ENCODE measurements around the gene ERI3.

Gene ERI3

DNA sequence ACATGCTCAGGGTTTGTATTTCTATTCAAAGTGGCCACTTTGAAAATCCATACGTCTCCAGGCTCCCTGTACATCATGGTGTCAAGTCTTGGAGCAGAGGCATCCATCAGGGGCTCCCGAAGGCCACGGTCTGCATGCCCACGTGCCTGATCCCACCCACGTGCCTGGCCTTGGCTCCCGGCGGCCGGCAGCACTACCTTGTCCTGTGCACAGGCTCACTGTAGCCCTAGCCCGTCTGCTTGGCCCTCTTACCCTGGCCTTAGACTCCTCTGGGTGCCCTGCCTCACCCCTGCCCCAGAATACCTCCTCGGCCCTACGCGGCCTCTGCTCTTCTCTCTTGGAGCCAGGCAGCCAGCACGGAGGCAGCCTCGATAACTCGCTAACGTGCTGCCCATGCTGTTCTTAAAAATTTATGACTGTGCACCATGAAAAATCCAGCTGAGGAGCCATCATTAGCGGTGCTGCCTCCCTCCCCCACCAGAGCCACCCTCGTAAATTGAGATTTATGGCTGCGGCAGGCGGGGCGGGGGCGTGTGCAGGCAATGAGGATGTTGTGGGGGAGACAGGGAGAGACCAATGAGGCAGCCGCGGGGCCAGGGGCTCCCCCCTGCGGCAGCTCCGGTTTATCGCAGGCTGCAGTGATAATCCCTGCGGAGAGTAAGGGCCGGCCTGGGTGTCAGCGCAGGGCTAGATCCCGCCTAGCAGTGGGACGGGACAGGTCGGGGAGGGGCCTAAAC lies 117.2 kb downstream of the ERI3 start:
- DNase-seq (ENCODE audit: low spot score), result peak; percentile 80
- TF ChIP-seq, protein P1, sequence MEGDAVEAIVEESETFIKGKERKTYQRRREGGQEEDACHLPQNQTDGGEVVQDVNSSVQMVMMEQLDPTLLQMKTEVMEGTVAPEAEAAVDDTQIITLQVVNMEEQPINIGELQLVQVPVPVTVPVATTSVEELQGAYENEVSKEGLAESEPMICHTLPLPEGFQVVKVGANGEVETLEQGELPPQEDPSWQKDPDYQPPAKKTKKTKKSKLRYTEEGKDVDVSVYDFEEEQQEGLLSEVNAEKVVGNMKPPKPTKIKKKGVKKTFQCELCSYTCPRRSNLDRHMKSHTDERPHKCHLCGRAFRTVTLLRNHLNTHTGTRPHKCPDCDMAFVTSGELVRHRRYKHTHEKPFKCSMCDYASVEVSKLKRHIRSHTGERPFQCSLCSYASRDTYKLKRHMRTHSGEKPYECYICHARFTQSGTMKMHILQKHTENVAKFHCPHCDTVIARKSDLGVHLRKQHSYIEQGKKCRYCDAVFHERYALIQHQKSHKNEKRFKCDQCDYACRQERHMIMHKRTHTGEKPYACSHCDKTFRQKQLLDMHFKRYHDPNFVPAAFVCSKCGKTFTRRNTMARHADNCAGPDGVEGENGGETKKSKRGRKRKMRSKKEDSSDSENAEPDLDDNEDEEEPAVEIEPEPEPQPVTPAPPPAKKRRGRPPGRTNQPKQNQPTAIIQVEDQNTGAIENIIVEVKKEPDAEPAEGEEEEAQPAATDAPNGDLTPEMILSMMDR (IDR thresholded peaks at IDR 0.05; ENCODE audit: extremely low read depth, missing control alignments), result peak; percentile 73

DNA sequence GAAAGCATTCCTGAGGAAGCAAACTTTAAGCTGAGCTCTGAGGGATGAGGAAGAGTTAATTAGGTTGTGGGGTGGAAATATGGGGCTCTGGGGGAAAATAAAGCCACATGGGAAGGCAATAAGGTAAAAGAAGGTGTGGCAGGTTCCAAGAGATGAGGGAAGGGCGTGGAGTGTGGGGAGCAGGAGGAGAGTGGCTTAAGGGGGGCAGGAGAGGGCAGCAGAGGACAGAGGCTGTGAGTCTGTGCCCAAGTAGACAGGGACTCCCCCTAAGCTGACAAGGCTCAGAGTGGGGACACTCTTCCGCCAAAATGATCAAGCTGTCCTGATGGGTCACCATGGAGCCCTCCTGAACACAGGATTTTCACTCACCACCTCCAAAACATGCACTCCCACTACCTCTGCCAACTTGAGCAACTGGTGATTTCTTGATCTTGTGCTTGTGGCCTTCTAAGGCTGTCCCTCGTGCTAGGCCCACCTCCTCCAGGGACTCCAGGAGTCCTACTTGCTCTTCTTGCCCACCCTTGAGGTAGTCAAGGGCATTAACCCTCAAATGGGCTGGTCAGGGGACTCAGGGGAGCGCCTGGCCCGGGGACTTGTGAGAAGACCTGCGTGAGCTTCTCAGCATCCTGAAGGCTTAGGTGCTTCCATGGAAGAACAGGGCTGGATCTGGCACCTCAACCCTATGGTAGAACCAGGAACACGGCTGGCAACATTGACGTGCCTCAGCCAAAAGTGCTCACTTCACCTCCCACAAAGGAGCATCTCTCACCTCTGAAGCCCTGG lies 118.4 kb downstream of the ERI3 start:
- DNase-seq (ENCODE audit: low spot score), result no peak

DNA sequence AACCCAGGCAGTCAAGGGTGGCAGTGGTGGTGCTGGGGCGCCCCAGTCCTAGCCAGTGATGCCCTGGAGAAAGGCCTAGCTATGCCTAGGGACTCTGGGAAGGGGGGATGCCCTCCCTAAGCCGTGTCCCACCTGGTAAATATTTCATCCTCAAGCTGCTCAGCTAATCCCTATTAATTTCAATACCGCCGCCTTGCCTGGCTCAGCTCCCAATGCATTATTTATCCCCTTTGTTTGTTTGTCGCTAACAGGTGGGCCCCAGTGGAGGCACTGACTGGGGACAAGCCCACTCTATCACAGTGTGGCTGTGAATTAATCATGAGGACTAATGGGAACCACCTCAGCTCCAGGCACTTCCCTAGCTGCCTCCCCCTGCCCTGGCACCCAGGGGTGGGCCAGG lies 119.2 kb downstream of the ERI3 start:
- no peak for DNase-seq (ENCODE audit: low spot score)
- TF ChIP-seq, protein P1 (IDR thresholded peaks at IDR 0.05; ENCODE audit: extremely low read depth, missing control alignments), result no peak

More for the DNA sequence above, 118.4 kb downstream of the ERI3 start:
- TF ChIP-seq, protein P1 (IDR thresholded peaks at IDR 0.05; ENCODE audit: extremely low read depth, missing control alignments), result no peak

GRCh38 chr1:44233593-44233992 lies 121.5 kb downstream of the ERI3 start:
- TF ChIP-seq, protein P1 (IDR thresholded peaks at IDR 0.05; ENCODE audit: extremely low read depth, missing control alignments), result no peak
- DNase-seq (ENCODE audit: low spot score), result no peak

- TF ChIP-seq, protein P1 (IDR thresholded peaks at IDR 0.05; ENCODE audit: extremely low read depth, missing control alignments), result no peak
- no peak for DNase-seq (ENCODE audit: low spot score)
Observed at GRCh38 chr1:44230796-44231195, 124.3 kb downstream of the ERI3 start.

GRCh38 chr1:44229435-44230167 lies 125.5 kb downstream of the ERI3 start:
- no peak for DNase-seq (ENCODE audit: low spot score)
- TF ChIP-seq, protein P1 (IDR thresholded peaks at IDR 0.05; ENCODE audit: extremely low read depth, missing control alignments), result no peak
